Ovary (tissue), 9 donors: ENCODE measurements around the gene SPOPL. TPM values are rescaled to one million over a fixed set of nuclear protein-coding genes. Genes with fewer than 3 reads are reported as not detected.
"Not testable (repeated sequence)": the region's sequence is repeated elsewhere in the genome, so short reads cannot be mapped to it uniquely, and the experiment has no call there.

Source experiments
- DNase-seq, 5 donors: peaks; one replicate each; pipeline ENCODE4 v3.0.0-alpha.2; 2019 to 2020
- H3K27ac ChIP-seq, 2 donors: fragments of 200-600 bp; one replicate each; pipeline versions ENCODE4 v1.5.1 to v1.8.0; 2019 to 2022
- H3K27me3 ChIP-seq: fragments of 200-600 bp; one replicate; pipeline ENCODE4 v1.8.0; 2022
- H3K36me3 ChIP-seq: fragments of 200-600 bp; sonication (generic); one replicate; pipeline ENCODE4 v1.5.1; 2019
- H3K4me1 ChIP-seq: one replicate; pipeline ENCODE4 v1.8.1; 2013; ENCODE audit warnings: mild to moderate bottlenecking, moderate library complexity; ENCODE audit not compliant: insufficient read depth
- H3K4me3 ChIP-seq: fragments of 200-600 bp; sonication (generic); one replicate; pipeline ENCODE4 v1.5.1; 2017
- H3K9me3 ChIP-seq, 2 donors: fragments of 200-600 bp in 1 of 2; sonication (generic) in 1 of 2; one replicate each; pipeline versions ENCODE4 v1.5.1 to v1.8.1; 2013 to 2019; ENCODE audit warnings: mild to moderate bottlenecking in 1 of 2, moderate library complexity in 1 of 2
- CTCF ChIP-seq, 3 donors: fragments of 450-650 bp in 2 of 3; fragments of 200-600 bp in 1 of 3; IDR thresholded peaks; one replicate each; pipeline versions ENCODE4 v1.5.1 to v1.8.0; 2016 to 2022; ENCODE audit warnings: antibody characterized with exemption in 3 of 3, mild to moderate bottlenecking in 1 of 3
- EP300 ChIP-seq: sonication (generic); formaldehyde crosslinking; IDR thresholded peaks from one replicate; pipeline ENCODE4 v1.6.1; 2017; ENCODE audit warnings: antibody characterized with exemption
- POLR2A ChIP-seq: fragments of 450-650 bp; IDR thresholded peaks from one replicate; pipeline ENCODE4 v1.6.1; 2017; ENCODE audit warnings: antibody characterized with exemption, mild to moderate bottlenecking, moderate library complexity
- WGBS, 3 donors: extraction: QIAGEN DNeasy Blood & Tissue Kit in 1 of 3; methylation state at CpG; one replicate each; pipeline versions ENCODE4 v1.1.5 to v1.1.7; 2013 to 2017; 5-methylcytosine and 5-hydroxymethylcytosine counted together
- intact Hi-C, 4 donors: fragments of 100-400 bp; cut with DNase I; formaldehyde crosslinking; loops; one replicate each; pipeline versions ENCODE4 v1.11.0 to v1.15.1; 2022 to 2023
- polyA plus RNA-seq, 2 donors: library from polyadenylated mRNA; stranded (reverse); fragments of 200-250 nt in 1 of 2; fragments of 350-450 nt in 1 of 2; fragmentation: Illumina TruSeq in 1 of 2; extraction: RNeasy Lipid Tissue Mini Kit (QIAGEN cat#74804) in 1 of 2; gene quantifications; one replicate each; pipeline ENCODE4 v1.2.3, GENCODE V29; 2013 to 2014
- total RNA-seq, 7 donors: library from RNA; depleted of rRNA in 2 of 7; stranded (reverse); fragments of >200 nt in 2 of 7; fragmentation: NEBNext Ultra II Directional in 3 of 7; extraction: Animal tissue kit (Norgen Biotek cat#: 25700) in 3 of 7; gene quantifications; one replicate each; pipeline versions ENCODE4 v1.1.0 to v1.2.4, GENCODE V29; 2016 to 2023
- donor health status: DM: no; HTN: no; CAD: no; lungs with moderate emphysema.
- donor health status: DM: no; HTN: no; CAD: no.
- donor health status: Bipolar disorder and iron deficiency.
- donor health status: DM: yes; HTN: yes; CAD: no.
- donor health status: DM: no; HTN: no; CAD: no.
- donor health status: DM: yes; HTN: yes; CAD: no.

The SPOPL gene
- total and polyA plus RNA-seq, 9 donors = 10.9 to 30.9 (median 23.6) TPM

GRCh38 chr2:138455275-138455674, 46.3 kb upstream of the SPOPL start:
- DNase-seq = no peak
- intact Hi-C loops = no loop called here
- TF ChIP-seq POLR2A (no peak), CTCF (IDR thresholded peaks at IDR 0.05) (no peak), EP300 (no peak)
- WGBS, 3 donors = 68 to 84% (median 70%) methylated on average over 2 of the region's 2 CpGs
- H3K27me3 ChIP-seq = no peaks in the 10 kb centered on the region
- no peaks in the 10 kb centered on the region for H3K9me3 ChIP-seq
- H3K27ac ChIP-seq = no peak overlapping the region
- no peaks in the 10 kb centered on the region for H3K4me1 ChIP-seq
- H3K4me3 ChIP-seq = no peak overlapping the region
- no peaks in the 10 kb centered on the region for H3K36me3 ChIP-seq

- Histone ChIP-seq H3K27ac (no peak overlapping the region), H3K27me3 (no peaks in the 10 kb centered on the region), H3K4me3 (no peak overlapping the region), H3K9me3 (no peaks in the 10 kb centered on the region), H3K36me3 (no peaks in the 10 kb centered on the region), H3K4me1 (no peaks in the 10 kb centered on the region)
- TF ChIP-seq EP300 (no peak), CTCF (IDR thresholded peaks at IDR 0.05) (no peak), POLR2A (no peak)
- DNase-seq = no peak
- 83 to 88% (median 84%) methylated on average over 2 of the region's 2 CpGs for WGBS, 3 donors
- intact Hi-C loops = no loop called here
Measured at GRCh38 chr2:138455691-138456090, 45.9 kb upstream of the SPOPL start.

GRCh38 chr2:138462689-138463088, 38.9 kb upstream of the SPOPL start:
- H3K4me3 ChIP-seq, H3K4me1 ChIP-seq, H3K36me3 ChIP-seq, H3K27ac ChIP-seq, DNase-seq, H3K9me3 ChIP-seq, H3K27me3 ChIP-seq, intact Hi-C loops: not testable (repeated sequence)
- 95 to 98% (median 97%) methylated on average over 3 of the region's 3 CpGs for WGBS, 3 donors

GRCh38 chr2:138468617-138469016, 33.0 kb upstream of the SPOPL start:
- H3K27me3 ChIP-seq = no peaks in the 10 kb centered on the region
- H3K4me1 ChIP-seq = no peaks in the 10 kb centered on the region
- no peaks in the 10 kb centered on the region for H3K36me3 ChIP-seq
- TF ChIP-seq EP300 (no peak), POLR2A (no peak), CTCF (IDR thresholded peaks at IDR 0.05) (no peak)
- 0% methylated on average over 1 of the region's 1 CpG for WGBS, 3 donors
- H3K9me3 ChIP-seq = no peaks in the 10 kb centered on the region
- no peak overlapping the region for H3K27ac ChIP-seq
- DNase-seq = no peak
- intact Hi-C loops = no loop called here
- no peak overlapping the region for H3K4me3 ChIP-seq

- Histone ChIP-seq H3K4me1 (no peaks in the 10 kb centered on the region), H3K27ac (no peak overlapping the region), H3K36me3 (no peaks in the 10 kb centered on the region), H3K4me3 (no peak overlapping the region), H3K9me3 (no peaks in the 10 kb centered on the region), H3K27me3 (no peaks in the 10 kb centered on the region)
- TF ChIP-seq EP300 = no peak
- TF ChIP-seq CTCF (IDR thresholded peaks at IDR 0.05) = no peak
- no peak for TF ChIP-seq POLR2A
- intact Hi-C loops = no loop called here
- 70 to 91% (median 80%) methylated on average over 1 of the region's 1 CpG for WGBS, 3 donors
- no peak for DNase-seq
Measured at GRCh38 chr2:138469411-138469810, 32.2 kb upstream of the SPOPL start.
